Measurements from ENCODE around the gene EPB41.
"Not testable (repeated sequence)": the region's sequence is repeated elsewhere in the genome, so short reads cannot be mapped to it uniquely, and the experiment has no call there.

The EPB41 gene

GRCh38 chr1:29114654-29115053, 200.3 kb downstream of the EPB41 start:
- no peak for DNase-seq

GRCh38 chr1:29117381-29117780, 203.0 kb downstream of the EPB41 start:
- no peak for DNase-seq

- DNase-seq: no peak
Measured at GRCh38 chr1:29119121-29119929, 205.0 kb downstream of the EPB41 start.

- no peak for DNase-seq
Measured at GRCh38 chr1:29120367-29120766, 206.0 kb downstream of the EPB41 start.

- DNase-seq: peak; percentile 33
Measured at GRCh38 chr1:29120947-29121485, 206.6 kb downstream of the EPB41 start.

GRCh38 chr1:29121516-29121935, 207.2 kb downstream of the EPB41 start:
- DNase-seq: no peak

GRCh38 chr1:29121936-29122681, 207.7 kb downstream of the EPB41 start:
- DNase-seq: no peak

- DNase-seq: no peak
Measured at GRCh38 chr1:29122682-29123052, 208.3 kb downstream of the EPB41 start.

GRCh38 chr1:29123053-29123886, 208.9 kb downstream of the EPB41 start:
- DNase-seq: no peak

GRCh38 chr1:29123887-29124365, 209.6 kb downstream of the EPB41 start, which contains the start of gene TMEM200B:
Gene TMEM200B (minus strand): TSS chr1:29123903. CDS start chr1:29121828, 2,075 bp downstream.
- no peak for DNase-seq

- DNase-seq: peak; percentile 51
Measured at GRCh38 chr1:29124366-29125236, 210.2 kb downstream of the EPB41 start.

- DNase-seq: no peak
Measured at GRCh38 chr1:29125237-29125641, 210.9 kb downstream of the EPB41 start.

GRCh38 chr1:29125788-29126187, 211.4 kb downstream of the EPB41 start:
- no peak for DNase-seq

- DNase-seq: no peak
Measured at GRCh38 chr1:29126198-29126597, 211.8 kb downstream of the EPB41 start.

GRCh38 chr1:29128739-29129138, 214.4 kb downstream of the EPB41 start:
- no peak for DNase-seq

- DNase-seq: no peak
Measured at GRCh38 chr1:29129916-29130315, 215.5 kb downstream of the EPB41 start.

GRCh38 chr1:29131056-29131455, 216.7 kb downstream of the EPB41 start:
- DNase-seq: not testable (repeated sequence)

GRCh38 chr1:29133861-29134694, 219.7 kb downstream of the EPB41 start:
- no peak for DNase-seq

- no peak for DNase-seq
Measured at GRCh38 chr1:29134695-29135028, 220.3 kb downstream of the EPB41 start.

GRCh38 chr1:29136391-29136915, 222.1 kb downstream of the EPB41 start:
- DNase-seq: no peak

- DNase-seq: no peak
Measured at GRCh38 chr1:29142714-29143113, 228.3 kb downstream of the EPB41 start.
